Omental fat pad (tissue), 4 donors: ENCODE results near the gene SEC31A. TPM values are rescaled to one million over a fixed set of nuclear protein-coding genes. Genes with fewer than 3 reads are reported as not detected.

Experiments used
- ATAC-seq: fragments of 150-250 bp; one replicate; pipeline ENCODE4 v1.9.1; 2016; ENCODE audit warnings: mild to moderate bottlenecking, moderate library complexity; ENCODE audit not compliant: low FRiP score
- DNase-seq: peaks from one replicate; pipeline ENCODE4 v3.0.0-alpha.2; 2019; ENCODE audit warnings: low spot score
- total RNA-seq, 4 donors: library from RNA; depleted of rRNA; stranded (reverse); fragments of >200 nt; gene quantifications; one replicate each; pipeline ENCODE4 v1.1.0, GENCODE V29; 2016
- TF ChIP-seq, protein P1 (sequence below), 3 donors: fragments of 450-650 bp; IDR thresholded peaks; one replicate each; pipeline ENCODE4 v1.5.1; 2016 to 2017; ENCODE audit warnings: antibody characterized with exemption in 3 of 3, mild to moderate bottlenecking in 3 of 3, moderate library complexity in 2 of 3

SEC31A gene
- total RNA-seq, 4 donors from 2014 or later = 175 to 215 (median 183) TPM

DNA sequence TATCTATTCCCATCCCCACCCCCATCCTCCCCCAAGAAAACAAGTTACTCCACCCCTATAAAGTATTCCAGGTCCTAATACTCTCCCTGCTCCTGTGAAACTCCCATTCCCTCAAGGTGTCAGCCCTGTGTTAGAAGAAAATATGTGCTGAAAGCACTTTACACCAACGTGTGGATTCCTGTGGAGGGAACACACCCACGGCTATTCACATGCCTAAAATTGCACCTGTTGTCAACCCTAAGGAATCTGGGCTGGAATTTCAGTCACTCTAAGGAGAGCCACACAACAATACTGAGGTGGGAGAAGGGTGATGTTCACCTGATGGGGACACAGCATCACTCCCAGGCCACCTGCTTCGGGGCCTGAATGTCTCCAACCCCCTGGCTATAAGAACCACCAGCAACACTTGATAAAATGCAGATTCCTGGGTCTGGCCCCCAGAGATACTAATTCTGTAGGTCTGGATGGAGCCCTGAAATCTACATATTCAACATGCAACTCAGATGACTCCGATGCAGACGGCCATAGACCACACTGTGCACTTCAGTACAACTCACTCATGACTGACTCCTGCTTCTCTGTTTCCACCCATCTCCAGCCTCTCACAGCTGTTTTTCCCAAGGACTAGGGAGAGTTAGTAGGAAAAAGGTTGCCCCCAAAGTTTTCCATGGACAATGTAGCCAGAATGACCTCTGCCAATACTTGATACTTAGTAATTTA lies 108.2 kb downstream of the SEC31A start:
- ATAC-seq (no peak), DNase-seq (no peak)
- TF ChIP-seq, protein P1, sequence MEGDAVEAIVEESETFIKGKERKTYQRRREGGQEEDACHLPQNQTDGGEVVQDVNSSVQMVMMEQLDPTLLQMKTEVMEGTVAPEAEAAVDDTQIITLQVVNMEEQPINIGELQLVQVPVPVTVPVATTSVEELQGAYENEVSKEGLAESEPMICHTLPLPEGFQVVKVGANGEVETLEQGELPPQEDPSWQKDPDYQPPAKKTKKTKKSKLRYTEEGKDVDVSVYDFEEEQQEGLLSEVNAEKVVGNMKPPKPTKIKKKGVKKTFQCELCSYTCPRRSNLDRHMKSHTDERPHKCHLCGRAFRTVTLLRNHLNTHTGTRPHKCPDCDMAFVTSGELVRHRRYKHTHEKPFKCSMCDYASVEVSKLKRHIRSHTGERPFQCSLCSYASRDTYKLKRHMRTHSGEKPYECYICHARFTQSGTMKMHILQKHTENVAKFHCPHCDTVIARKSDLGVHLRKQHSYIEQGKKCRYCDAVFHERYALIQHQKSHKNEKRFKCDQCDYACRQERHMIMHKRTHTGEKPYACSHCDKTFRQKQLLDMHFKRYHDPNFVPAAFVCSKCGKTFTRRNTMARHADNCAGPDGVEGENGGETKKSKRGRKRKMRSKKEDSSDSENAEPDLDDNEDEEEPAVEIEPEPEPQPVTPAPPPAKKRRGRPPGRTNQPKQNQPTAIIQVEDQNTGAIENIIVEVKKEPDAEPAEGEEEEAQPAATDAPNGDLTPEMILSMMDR (IDR thresholded peaks at IDR 0.05) = no peak

- TF ChIP-seq, protein P1 (IDR thresholded peaks at IDR 0.05) = no peak
- ATAC-seq = no peak
- peak; percentile 38 for DNase-seq
Observed at GRCh38 chr4:82780752-82781231, 110.2 kb downstream of the SEC31A start.

GRCh38 chr4:82780170-82780751 lies 110.7 kb downstream of the SEC31A start:
- ATAC-seq = no peak
- TF ChIP-seq, protein P1 (IDR thresholded peaks at IDR 0.05) = no peak

GRCh38 chr4:82779032-82779431 lies 111.9 kb downstream of the SEC31A start:
- TF ChIP-seq, protein P1 (IDR thresholded peaks at IDR 0.05) = no peak
- ATAC-seq = no peak
- no peak for DNase-seq

More at GRCh38 chr4:82780170-82780751, 110.7 kb downstream of the SEC31A start:
- no peak for DNase-seq

DNA sequence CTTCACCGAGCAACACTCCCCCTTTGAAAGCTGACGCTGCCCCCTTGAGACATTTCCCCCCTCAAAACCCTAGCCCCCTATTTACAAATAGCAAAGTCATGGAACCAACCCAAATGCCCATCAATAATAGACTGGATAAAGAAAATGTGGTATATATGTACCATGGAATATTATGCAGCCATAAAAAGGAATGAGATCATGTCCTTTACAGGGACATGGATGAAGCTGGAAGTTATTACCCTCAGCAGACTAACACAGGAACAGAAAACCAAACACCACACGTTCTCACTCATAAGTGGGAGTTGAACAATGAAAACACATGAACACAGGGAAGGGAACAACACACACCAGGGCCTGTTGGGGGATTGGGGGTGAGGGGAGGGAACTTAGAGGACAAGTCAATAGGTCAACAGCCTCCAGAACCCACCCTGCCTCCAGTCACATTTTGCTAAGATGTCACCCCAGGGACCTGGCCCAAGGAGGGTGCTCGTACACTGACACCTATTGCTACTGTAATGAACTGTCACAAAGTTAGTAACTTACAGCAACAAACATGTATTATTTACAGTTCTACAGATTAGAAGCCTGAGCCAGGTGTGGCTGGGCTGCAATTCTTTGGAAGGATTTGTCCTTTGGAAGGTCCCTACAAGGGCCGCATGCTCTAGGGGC lies 113.0 kb downstream of the SEC31A start:
- no peak for DNase-seq
- ATAC-seq = no peak
- TF ChIP-seq, protein P1 (IDR thresholded peaks at IDR 0.05) = no peak

GRCh38 chr4:82776925-82777542 lies 113.9 kb downstream of the SEC31A start:
- ATAC-seq = no peak
- no peak for DNase-seq
- TF ChIP-seq, protein P1 (IDR thresholded peaks at IDR 0.05) = no peak
